ENCODE results near the gene RPRM.

DNA sequence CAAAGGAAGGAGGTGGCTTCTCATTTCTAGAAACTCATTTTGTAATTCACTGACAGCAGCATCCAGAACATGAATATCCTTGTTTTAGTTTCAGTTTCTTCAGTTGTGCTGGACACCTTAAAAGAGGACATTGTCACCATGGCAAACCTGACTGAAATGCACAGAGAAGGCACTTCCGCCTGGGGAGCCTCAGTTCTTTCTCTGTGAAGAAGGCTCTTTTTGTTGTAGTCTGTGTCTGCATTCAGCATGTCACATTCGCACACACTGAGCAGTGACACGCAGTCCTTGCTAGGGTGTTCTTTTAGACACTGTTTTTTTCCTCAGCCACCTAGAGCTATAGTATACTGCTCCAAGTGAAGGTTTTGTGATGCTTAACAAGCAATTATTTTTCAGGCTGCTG lies 9.5 kb upstream of the RPRM start:
- TF ChIP-seq POLR2A (IDR thresholded peaks at IDR 0.05; ENCODE audit: low read length) (no peak), GATA1 (IDR thresholded peaks at IDR 0.05; ENCODE audit: low read depth, low read length) (no peak)
